Astrocyte of the cerebellum (primary cell): ENCODE results near the gene DGKI.

Experiments used
- DNase-seq: peaks from one replicate; pipeline ENCODE4 v3.0.0-alpha.2; 2011; ENCODE audit warnings: low read depth
- H3K4me3 ChIP-seq: 2 replicates; pipeline ENCODE4 v1.5.1; 2011; ENCODE audit warnings: mild to moderate bottlenecking, low read depth, low read length, moderate library complexity
- CTCF ChIP-seq: IDR thresholded peaks from 2 replicates; pipeline ENCODE4 v1.5.1; 2012; ENCODE audit warnings: low read length, low read depth, moderate library complexity, mild to moderate bottlenecking; ENCODE audit errors: missing control alignments
- in situ Hi-C: cut with HindIII; loops from 2 replicates; pipeline ENCODE4 v1.10.0; 2017; ENCODE audit warnings: low sequenced_read_pairs

The DGKI gene

GRCh38 chr7:137501562-137501961 lies 345.2 kb downstream of the DGKI start:
- H3K4me3 ChIP-seq, result no peak overlapping the region
- in situ Hi-C loops, result no loop called here
- no peak for DNase-seq
- no peak for TF ChIP-seq CTCF

- TF ChIP-seq CTCF, result no peak
- in situ Hi-C loops, result no loop called here
- DNase-seq, result no peak
- no peak overlapping the region for H3K4me3 ChIP-seq
These were observed 353.9 kb downstream of the DGKI start for GRCh38 chr7:137492889-137493288.

GRCh38 chr7:137489880-137490279 lies 356.9 kb downstream of the DGKI start:
- TF ChIP-seq CTCF, result no peak
- in situ Hi-C loops, result loop anchor here (5.0 kb wide), 1 partner anchor 32 kb away; no protein-coding TSS in a partner anchor
- no peak for DNase-seq
- H3K4me3 ChIP-seq, result no peak overlapping the region

GRCh38 chr7:137488038-137488437 lies 358.7 kb downstream of the DGKI start:
- peak; percentile 39 for TF ChIP-seq CTCF
- DNase-seq, result no peak
- in situ Hi-C loops, result loop anchor here (5.0 kb wide), 1 partner anchor 34 kb away; no protein-coding TSS in a partner anchor

GRCh38 chr7:137485818-137486217 lies 361.0 kb downstream of the DGKI start:
- in situ Hi-C loops, result loop anchor here (5.0 kb wide), 1 partner anchor 36 kb away; no protein-coding TSS in a partner anchor
- no peak for DNase-seq
- no peak overlapping the region for H3K4me3 ChIP-seq
- TF ChIP-seq CTCF, result no peak

More at GRCh38 chr7:137488038-137488437, 358.7 kb downstream of the DGKI start:
- H3K4me3 ChIP-seq, result no peak overlapping the region

GRCh38 chr7:137484326-137484725 lies 362.4 kb downstream of the DGKI start:
- TF ChIP-seq CTCF, result no peak
- no peak for DNase-seq
- no peak overlapping the region for H3K4me3 ChIP-seq
- in situ Hi-C loops, result no loop called here
